ENCODE measurements around the gene MRO. TPM values are rescaled to one million over a fixed set of nuclear protein-coding genes. Genes with fewer than 3 reads are reported as not detected.
A peak's percentile ranks its signal among the peaks of the same experiment; 100 is the strongest.
"Not testable (repeated sequence)": the region's sequence is repeated elsewhere in the genome, so short reads cannot be mapped to it uniquely, and the experiment has no call there.

Gene MRO
- under 1 TPM in 1 of 2 donors, not detected in 1; 0.25 TPM for total RNA-seq
- long read RNA-seq: 0 reads

DNA sequence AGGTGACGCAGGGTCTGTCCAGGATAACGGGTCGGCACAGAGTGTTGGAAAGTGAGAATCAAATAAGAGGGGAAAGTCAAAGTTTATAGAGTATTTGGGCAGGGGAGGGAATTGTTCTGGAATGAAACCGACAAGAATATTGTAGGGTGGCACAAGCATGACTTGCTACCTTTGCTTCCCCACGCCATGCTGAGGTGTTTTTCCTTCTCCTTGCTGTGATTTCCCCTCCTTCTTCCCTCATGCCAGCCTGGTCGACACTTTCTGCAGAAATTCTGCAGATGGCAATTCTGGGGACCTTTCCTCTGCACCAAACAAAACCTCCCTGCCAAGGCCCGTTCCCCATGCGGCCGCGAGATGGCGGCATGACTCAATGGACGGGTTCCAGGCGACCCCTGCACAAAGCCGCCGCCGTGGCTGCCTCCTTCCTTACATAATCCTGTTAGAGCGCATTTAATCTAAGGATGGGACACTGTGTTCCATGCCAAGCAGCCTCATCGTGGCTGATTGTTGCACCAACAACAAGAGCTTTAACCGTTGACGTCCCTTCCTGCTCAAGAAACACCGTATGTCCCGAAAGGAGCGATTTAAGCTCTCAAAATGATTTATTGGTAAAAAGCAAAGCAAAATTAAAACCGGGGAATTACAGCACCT is at the start of gene MRO:
TSS of gene MRO (minus strand) at position 289 of the 651 bp plus-strand sequence. CDS start 10,616 bp downstream, outside the sequence.
- ATAC-seq (peak; percentile 96), DNase-seq (peak; percentile 80 to 90)
- intact Hi-C loops (cut with DNase I, micrococcal nuclease): loop anchor here in 1 of 2 donors (5.0 kb wide), 1 partner anchor 232 kb away; no protein-coding TSS in a partner anchor

DNA sequence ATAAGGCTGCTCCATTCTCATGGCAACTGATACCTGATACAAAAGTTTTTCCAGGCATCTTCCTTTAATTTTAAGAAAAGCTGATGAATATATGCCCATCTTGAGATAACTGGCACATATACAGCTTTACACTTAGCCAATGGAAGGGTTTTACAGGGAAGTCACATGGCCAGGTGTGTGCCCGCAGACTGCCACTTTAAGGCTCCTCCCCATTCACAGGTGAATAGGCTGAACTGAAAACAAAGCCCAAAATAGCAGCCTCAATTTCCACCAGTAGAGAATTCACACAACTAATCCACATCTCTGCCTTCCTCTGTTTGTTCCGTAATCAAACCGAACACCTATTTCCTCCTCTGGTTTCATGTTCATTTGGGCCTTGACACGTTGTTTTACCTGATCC is 49.3 kb upstream of the MRO start:
- ATAC-seq (peak; percentile 76), DNase-seq (no peak)
- intact Hi-C loops (cut with DNase I, micrococcal nuclease): no loop called here

DNA sequence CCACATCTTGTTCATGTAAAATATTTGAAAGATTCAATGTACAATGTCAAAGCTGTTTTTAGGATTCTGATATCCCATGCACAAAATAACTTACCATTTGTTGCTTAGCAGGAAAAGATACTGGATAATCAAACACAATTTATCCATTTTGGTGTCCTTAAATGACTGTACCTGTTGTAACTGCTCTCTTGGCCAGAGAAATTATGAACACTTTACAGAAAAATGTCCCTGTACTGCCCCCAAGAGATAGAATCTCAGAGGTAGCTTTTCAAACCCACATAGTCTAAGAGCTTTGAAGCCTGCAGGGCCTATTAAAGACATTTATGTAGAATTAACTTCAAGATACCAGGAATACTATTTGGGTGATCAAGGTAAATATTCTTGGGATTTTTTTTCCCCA is 46.9 kb upstream of the MRO start:
- no peak for DNase-seq
- peak; percentile 48 for ATAC-seq
- intact Hi-C loops (cut with DNase I, micrococcal nuclease): no loop called here

DNA sequence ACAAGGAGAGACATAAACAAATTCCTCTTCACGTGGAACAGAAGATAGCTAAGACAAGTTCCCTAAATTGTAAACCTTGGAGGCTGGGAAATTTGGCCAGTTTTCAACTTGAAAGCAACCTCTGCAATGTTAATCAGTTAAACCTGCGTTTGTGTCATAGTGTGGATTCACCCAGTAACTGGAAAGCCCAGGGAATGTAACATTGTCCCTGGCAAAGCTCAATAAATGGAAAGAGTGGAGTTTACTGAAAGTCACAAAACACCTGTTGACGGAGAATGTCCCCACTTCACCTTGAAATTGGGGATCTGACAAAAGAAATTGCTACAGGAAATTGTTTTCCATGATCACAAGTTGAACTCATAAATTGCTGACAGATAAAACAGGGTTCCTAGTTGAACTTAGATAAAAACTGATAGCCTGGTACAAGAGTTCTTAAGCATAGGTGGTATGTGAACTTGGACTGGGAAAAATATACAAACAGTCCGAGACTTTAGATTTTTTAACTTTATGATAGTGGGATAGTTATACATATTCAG is 44.1 kb upstream of the MRO start:
- intact Hi-C loops (cut with DNase I, micrococcal nuclease): no loop called here
- ATAC-seq (no peak), DNase-seq (no peak)

DNA sequence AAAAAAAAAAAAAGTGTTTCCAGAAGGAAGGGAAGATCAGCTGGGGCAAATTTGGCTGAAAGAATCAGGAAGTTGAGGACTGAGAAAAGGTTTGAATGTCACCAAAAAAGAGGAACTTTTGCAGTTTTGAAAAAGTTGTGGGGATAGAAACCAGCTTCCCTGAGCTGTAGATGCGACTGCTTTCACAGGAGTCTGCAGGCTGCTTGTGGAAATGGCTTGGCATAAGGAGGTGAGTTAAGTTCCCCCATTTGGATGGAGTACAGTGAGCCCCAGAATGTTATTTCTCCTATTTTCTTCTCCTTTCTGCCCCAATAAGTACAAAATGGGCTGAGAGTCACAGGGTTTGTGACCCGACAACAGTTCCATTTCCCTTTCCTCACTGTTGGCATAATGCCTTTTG is 42.6 kb upstream of the MRO start:
- no peak for ATAC-seq
- intact Hi-C loops (cut with DNase I, micrococcal nuclease): no loop called here

DNA sequence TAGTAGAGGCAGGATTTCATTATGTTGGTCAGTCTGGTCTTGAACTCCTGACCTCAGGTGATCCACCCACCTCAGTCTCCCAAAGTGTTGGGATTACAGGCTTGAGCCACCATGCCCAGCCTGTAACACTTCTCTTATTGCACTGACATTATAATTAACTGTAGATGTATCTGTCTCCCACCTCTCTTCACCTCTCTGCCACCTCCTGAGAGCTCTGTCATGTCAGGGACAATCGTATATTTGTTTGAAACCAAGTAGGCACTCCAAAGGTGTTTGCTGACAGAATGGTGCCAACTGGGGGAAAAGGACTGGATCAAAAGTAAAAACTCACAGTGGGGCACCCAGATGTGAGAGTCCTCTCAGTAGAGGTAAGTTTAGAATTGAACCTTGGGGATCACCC is 41.8 kb upstream of the MRO start:
- intact Hi-C loops (cut with DNase I, micrococcal nuclease): no loop called here
- DNase-seq (no peak), ATAC-seq (no peak)

More for the DNA sequence above, 42.6 kb upstream of the MRO start:
- no peak for DNase-seq

DNA sequence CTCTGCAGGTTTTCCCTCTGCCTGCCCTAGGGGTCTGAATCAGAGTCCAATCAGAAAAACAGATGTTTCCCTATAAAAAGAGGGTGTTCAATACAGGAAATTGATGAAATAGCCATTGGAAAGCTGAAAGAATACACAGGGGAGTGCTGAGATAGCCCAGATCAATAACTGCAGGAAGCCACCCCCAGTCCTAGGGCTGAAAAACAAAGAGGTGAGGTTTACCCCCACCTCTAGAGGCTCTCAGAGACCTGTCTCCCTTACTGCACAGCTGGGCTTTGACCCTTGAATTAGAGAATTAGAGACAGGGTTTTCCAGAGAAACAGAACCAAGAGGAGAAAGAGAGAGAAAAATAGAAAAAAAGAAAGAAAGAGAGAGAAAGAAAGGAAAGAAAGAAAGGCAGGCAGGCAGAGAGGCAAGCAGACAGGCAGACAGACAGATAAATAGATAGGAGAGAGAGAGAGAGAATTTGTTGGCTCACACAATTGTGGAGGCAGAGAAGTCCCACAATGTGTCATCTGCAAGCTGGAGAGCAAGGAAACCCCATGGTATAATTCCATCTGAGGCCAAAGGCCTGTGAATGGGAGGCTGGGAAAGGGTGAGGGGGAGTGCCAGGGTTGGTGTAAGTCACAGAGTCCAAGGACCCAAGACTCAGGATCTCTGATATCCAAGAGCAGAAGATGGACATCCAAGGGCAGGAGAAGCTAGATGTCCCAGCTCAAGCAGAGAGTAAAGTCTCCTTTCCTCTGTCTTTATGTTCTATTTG is 40.2 kb upstream of the MRO start:
- intact Hi-C loops (cut with DNase I, micrococcal nuclease): no loop called here
- ATAC-seq (no peak), DNase-seq (no peak)

DNA sequence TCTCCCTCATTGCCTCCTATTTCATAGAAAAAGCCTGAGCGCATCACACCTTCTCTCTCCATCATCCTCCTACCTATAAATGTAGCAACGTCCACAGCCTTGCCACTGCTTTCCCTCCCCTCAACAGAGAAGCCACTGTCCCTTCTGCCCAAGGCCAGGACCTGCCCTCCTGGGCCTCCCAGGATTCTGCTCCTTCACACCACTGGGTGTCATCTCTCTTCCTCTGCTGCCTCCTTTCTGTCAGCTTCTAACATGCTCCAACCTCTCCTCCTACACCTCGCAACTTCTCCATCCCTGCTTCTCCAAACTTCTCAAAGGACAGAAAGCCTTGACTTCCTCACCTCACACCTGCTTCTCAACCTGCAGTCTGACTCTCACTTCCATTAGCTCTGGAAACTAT is 37.9 kb upstream of the MRO start:
- intact Hi-C loops (cut with DNase I, micrococcal nuclease): no loop called here
- ATAC-seq (no peak), DNase-seq (no peak)

DNA sequence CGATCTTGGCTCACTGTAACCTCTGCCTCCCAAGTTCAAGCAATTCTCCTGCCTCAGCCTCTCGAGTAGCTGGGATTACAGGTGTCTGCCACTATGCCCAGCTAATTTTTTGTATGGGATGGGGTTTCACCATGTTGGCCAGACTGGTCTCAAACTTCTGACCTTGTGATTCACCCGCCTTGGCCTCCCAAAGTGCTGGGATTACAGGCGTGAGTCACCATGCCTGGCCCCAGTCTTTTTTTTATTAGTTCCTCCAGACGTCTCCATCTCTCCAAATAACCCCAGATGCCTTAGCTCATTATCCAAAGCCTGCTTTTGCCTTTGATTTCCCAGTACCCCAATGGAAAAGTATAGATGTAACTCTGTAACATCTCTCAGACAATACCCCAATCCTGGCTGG is 37.4 kb upstream of the MRO start:
- ATAC-seq; DNase-seq; intact Hi-C loops (cut with DNase I, micrococcal nuclease): not testable (repeated sequence)

DNA sequence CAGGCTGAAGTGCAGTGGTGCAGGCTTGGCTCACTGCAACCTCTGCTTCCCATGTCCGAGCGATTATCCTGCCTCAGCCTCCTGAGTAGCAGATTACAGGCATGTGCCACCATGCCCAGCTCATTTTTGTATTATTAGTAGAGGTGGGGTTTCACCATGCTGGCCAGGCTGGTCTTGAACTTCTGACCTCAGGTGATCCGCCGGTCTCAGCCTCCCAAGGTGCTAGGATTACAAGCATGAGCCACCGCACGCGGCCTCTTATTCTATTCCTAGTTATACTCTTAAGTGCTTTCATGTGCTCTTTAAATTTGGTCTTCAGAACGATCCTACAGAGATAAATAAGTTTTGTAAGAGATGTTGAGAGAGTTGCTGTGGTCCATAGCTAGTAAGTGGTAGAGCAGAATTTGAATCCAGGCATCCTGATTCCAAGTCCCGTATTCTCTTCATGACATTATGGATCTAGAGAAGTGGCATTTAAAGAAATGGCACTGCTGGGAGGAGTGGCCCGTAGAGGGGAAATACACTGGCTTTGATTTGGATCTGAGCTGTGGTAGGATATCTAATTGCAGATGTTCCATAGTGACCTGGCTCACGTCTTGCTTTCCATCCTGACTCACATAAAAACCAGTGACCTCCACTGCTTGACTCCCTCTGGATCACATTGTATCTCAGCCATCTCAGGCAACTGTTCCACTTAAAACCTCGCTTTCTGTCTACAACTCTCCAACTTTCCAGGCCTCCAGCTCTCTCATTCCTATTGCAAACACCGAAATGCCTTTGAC is 36.4 kb upstream of the MRO start:
- intact Hi-C loops (cut with DNase I, micrococcal nuclease): no loop called here
- DNase-seq (no peak), ATAC-seq (no peak)

DNA sequence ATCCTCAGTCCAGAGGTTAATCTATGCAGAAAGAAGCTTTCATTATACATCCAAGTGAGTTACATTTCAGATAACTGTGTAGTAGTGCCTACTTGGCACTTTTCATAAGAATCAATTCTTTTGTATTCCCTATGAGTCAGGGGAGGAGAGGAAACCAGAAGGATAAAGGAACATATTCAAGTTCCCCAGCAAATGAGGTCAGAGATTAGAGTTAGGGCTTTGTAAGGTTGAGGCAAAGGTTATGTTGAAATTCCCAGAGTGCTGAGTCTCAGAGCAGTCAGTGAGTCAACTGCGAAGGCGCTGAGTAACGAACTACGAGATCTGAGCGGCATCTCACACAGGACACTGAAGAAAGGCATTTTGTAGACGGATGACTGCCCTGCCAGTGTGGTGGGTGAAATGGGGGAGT is 34.1 kb upstream of the MRO start:
- DNase-seq (peak; percentile 45 to 50), ATAC-seq (peak; percentile 78)
- intact Hi-C loops (cut with DNase I, micrococcal nuclease): no loop called here

DNA sequence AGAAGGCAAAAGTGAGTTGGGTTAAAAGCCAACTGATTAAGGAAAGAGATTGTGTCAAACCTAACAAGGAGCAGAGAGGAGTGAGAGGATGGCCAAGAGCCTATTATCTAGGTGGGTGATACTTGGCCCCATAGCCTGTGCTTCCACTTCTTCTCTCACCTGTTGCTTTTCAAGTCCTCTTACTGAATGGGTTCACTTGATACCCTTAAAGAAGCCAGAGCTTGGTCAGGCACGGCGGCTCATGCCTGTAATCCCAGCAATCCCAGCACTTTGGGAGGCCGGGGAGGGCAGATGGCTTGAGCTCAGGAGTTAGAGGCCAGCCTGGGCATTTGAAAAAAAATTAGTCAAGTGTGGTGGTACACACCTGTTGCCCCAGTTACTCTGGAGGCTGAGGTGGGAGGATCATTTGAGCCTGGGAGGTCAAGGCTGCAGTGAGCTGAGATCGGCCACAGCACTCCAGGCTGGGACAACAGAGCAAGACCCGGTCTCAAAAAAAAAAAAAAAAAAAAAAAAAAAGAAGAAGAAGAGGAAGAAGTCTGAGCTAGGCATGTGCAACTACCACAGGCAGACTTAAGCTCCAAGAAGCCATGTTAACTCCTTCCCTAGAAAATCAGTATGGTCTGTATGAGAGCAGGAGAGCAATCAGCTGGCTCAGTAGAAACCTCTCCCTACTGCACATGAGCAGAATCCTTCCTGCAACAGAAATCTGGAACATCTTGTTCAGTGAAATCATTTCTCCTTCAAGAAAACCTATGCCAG is 30.7 kb upstream of the MRO start:
- DNase-seq (no peak), ATAC-seq (no peak)
- intact Hi-C loops (cut with DNase I, micrococcal nuclease): no loop called here

DNA sequence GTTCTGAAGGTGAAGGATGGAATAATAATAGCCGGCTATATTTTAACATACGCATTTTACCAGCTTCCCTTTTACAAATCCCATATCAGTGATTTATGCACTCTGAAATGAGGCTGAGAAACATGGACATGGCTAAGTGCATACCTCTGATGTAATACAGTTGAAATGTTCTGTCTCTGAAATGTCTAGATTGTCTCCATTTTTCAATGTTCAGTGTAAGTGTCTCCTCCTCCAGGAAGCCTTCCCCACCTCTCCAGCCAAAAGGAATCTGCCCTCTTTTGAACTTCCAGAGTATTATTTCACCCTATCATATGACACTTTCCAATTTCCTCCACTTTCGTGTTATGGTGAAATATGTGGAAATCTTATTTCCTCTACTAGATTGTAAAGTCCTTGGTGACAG is 29.6 kb upstream of the MRO start:
- DNase-seq: no peak
- intact Hi-C loops (cut with DNase I, micrococcal nuclease): no loop called here
- no peak for ATAC-seq

DNA sequence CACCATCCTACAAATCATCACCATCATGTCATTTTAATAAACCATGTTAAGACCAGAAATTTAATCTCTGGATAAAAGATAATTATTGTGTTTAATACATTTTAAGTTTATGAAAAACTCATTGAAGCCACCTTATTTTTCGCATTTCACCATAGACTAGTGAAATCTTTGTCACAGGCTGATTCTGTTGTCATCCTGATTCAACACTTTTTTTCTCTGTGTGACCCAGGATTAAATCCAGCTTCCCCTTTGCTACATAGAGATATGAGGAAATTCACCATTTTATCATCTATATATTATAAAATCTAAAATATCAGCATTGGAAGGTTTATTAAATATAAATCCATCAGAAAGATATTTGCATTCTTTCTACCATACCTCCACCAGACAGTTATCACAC is 29.2 kb upstream of the MRO start:
- ATAC-seq (no peak), DNase-seq (no peak)
- intact Hi-C loops (cut with DNase I, micrococcal nuclease): no loop called here

DNA sequence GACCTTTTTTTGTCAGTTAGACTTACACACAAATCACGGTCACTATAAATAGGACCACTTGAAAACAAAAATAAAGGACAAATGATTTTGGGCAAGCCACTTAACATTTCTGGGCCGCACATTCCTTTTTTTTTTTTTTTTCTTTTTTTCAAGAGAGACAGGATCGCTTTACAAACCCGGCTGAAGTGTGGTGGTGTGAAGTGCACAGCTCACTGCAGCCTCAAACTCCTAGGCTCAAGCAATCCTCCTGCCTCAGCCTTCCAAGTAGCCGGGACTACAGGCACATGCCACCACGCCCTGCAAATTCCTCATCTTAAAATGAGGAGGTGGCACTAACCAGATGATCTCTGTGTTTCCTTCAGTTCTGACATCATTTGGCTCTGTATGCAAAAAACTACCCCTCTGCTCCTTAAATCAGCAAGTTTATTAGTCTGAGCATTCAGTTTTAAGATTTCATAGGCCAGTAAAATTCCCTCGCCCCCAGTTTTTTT is 28.3 kb upstream of the MRO start:
- DNase-seq (no peak), ATAC-seq (no peak)
- intact Hi-C loops (cut with DNase I, micrococcal nuclease): no loop called here

DNA sequence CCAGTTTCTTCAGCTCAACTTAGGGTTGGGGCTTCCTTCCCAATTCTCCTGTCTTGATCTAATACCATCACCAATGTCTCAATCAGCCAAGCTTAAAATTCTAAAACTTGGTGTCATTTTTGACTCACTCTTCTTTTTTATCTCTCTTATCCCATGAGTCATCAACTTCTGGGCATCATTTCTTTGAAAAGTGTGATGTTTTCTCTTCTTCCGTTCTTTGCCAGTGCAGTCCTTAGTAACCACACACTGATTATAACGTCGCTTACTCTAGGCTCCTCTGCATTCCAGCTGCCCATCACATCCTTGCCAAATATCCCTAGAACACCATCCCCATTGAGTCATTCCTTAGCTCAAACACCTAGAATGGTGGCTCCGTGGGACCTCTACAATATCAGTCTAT is 27.4 kb upstream of the MRO start:
- no peak for ATAC-seq
- intact Hi-C loops (cut with DNase I, micrococcal nuclease): no loop called here
- no peak for DNase-seq

DNA sequence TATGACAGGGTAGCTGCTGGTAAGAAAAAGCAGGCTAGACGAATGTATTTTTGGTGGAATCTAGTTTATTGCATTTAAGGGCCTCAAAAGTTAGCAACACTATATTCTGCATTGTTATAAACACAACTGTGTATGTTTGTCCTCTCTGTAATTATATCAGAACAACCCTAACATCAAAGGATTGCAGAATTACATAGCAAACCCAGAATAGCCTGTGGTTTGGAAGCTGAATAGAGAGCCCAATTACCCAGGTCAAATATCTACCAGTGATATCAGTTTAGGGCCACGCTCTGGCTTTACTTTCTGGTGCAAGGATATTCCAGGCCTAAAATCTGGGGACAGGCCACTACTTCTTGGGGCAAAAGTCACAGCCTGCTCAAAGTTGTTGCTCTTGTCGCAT is 25.1 kb upstream of the MRO start:
- ATAC-seq (no peak), DNase-seq (no peak)
- intact Hi-C loops (cut with DNase I, micrococcal nuclease): no loop called here

DNA sequence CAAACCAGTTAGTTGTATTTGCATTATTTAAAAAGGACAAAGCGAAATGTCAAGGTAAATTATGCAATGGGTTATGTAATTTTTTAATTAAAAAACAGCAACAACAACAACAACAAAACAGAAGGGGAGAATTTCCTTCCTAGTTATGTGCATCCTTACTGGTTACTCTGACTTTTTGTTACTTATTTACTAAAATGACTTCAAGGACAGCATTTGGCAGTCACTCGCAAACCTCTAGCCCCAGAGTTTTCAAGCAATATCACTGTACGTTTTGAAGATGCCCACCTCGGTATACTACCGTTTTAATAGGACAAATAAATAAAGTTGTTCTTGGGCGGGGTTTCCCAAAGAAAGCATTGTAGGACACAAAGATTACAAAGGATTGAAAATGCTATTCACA is 24.7 kb upstream of the MRO start:
- DNase-seq (no peak), ATAC-seq (peak; percentile 37)
- intact Hi-C loops (cut with DNase I, micrococcal nuclease): no loop called here

DNA sequence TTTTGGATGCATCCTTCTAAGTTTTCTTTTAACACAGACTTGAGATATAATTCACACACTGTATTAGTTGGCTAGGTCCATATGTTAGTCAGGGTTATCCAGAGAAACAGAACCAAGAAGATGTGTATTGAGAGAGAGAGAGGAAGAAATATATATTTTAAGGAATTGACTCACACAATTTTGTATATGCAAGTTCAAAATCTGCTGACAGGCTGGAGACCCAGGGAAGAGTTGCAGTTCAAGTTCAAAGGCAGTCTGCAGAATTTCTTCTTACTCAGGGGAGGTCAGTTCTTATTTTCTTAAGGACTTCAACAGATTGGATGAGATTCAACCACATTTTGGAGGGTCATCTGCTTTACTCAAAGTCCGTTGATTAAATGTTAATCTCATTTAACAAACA is 23.0 kb upstream of the MRO start:
- no peak for DNase-seq
- ATAC-seq: no peak
- intact Hi-C loops (cut with DNase I, micrococcal nuclease): no loop called here

All from left colon (tissue), 2 donors.